Measurements from ENCODE around the gene RAI1. TPM values are rescaled to one million over a fixed set of nuclear protein-coding genes. Genes with fewer than 3 reads are reported as not detected.

The RAI1 gene
- polyA plus RNA-seq, 1 donor from 2014 or later: 3.0 TPM

DNA sequence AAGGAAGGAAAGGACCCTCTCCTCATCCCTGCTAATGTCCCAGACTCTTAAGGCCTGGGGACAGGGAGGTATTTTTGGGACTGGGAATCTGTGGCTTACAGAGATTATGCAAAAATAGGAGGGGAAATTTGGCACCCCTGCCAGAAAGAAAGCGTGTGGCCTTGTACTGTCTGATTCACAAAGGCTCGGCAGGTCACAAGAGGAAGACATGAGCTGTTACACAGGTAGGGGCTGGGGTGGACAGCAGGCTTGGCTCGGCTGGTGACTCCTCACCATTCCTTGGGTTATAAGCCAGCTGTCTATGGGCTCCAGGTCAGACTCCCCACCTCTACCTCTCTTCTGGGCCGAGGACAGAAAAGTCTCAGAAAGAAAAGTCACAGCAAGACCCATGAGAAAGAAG, 176.2 kb downstream of the RAI1 start:
- H3K4me3 Mint-ChIP-seq: no peak overlapping the region
- peaks cover 0 to 2% (median 0%) of the 10 kb centered on the region in 3 donors for H3K4me1 Mint-ChIP-seq
- H3K36me3 Mint-ChIP-seq: peaks cover 2% of the 10 kb centered on the region
- no peaks in the 10 kb centered on the region for H3K27me3 Mint-ChIP-seq
- no peak overlapping the region for H3K27ac Mint-ChIP-seq
- no peaks in the 10 kb centered on the region for H3K9me3 Mint-ChIP-seq

DNA sequence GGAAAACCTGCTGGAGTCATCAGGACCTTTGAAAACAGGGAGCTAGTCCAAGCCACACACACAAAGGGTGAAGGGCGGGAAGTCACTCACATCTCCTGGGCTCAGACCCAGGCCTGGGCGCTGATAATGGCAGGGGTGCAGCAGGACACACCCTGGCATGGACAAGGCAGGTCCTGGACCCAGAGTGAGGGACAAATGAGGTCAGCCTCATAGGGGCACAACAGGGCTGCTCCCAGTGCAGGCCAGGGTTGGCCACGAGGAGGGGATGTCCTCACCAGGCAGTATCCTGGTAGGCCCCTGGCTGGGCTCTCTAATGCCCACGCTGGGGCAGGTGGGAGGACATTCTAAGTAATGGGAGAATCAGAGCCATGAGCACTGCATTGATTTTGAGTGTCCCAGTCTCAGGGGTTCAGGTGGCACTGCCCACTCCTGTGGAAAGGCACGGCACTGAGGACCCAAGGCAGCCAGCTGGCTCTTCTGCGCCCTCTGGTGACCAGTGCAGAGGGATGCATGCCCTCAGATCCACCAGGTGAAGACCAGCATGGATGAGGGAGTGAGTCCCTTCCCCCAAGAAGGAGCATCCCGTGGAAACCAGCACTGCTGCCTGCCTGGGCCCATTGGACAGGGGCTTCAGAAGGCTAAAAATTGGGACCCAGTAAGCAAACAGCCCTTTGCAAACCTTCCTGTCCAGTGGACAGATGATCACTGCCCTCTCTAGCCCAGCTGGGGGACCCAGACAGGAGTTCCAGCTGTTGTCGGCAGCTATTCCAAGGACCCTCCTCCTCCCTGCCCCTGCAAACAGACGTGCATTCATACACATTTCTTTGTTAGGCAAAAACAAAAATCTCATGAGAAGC, 178.9 kb downstream of the RAI1 start:
- no peaks in the 10 kb centered on the region for H3K27me3 Mint-ChIP-seq
- H3K9me3 Mint-ChIP-seq: no peaks in the 10 kb centered on the region
- H3K4me1 Mint-ChIP-seq: peaks cover 0 to 2% (median 2%) of the 10 kb centered on the region in 3 donors
- peak overlapping the region in 1 of 3 donors; percentile 46 for H3K27ac Mint-ChIP-seq
- peaks cover 5% of the 10 kb centered on the region for H3K36me3 Mint-ChIP-seq
- peak overlapping the region in 1 of 4 donors; percentile 28 for H3K4me3 Mint-ChIP-seq

DNA sequence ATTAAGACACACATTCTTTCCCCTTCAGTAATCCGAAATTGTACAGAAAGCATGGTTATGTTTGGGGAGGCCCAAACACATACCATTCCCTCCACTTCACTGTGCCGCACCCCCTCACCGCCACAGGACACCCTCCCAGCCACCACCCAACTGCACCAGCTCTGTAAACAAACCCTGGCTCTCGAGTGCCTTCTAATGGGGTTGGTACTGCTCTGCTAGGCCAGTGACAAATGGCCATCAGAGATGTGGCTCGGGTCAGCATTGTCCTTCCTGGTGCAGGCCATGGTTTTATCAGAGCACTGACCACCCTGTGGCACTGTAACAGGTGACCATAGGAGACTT, 179.5 kb downstream of the RAI1 start:
- Mint-ChIP-seq H3K4me1 (peaks cover 0 to 2% (median 2%) of the 10 kb centered on the region in 3 donors), H3K27me3 (no peaks in the 10 kb centered on the region), H3K9me3 (no peaks in the 10 kb centered on the region), H3K27ac (no peak overlapping the region), H3K36me3 (peaks cover 5% of the 10 kb centered on the region), H3K4me3 (no peak overlapping the region)

Other genes starting within 250 kb of the RAI1 start
- gene MED9, start 204.5 kb upstream of the RAI1 start, polyA plus RNA-seq: 18.1 TPM
- gene RASD1, start 185.1 kb upstream of the RAI1 start, polyA plus RNA-seq: 0.73 TPM
- 35.6 TPM for gene PEMT, start 89.8 kb upstream of the RAI1 start, polyA plus RNA-seq
- 9.1 TPM for gene SREBF1, start 155.5 kb downstream of the RAI1 start, polyA plus RNA-seq